Activated T-cell treated with anti-CD3 and anti-CD28 coated beads, Interleukin-2, amount 50 U/mL, for 48 hours (primary cell): ENCODE measurements around the gene RHBDF2.
"Not testable (repeated sequence)": the region's sequence is repeated elsewhere in the genome, so short reads cannot be mapped to it uniquely, and the experiment has no call there.

Experiments
- DNase-seq, 2 experiments: peaks; one replicate each; pipeline ENCODE4 v3.0.0-alpha.2; 2020

The RHBDF2 gene

GRCh38 chr17:76523084-76524037, 22.1 kb upstream of the RHBDF2 start:
- DNase-seq, result peak; percentile 86 to 92

DNA sequence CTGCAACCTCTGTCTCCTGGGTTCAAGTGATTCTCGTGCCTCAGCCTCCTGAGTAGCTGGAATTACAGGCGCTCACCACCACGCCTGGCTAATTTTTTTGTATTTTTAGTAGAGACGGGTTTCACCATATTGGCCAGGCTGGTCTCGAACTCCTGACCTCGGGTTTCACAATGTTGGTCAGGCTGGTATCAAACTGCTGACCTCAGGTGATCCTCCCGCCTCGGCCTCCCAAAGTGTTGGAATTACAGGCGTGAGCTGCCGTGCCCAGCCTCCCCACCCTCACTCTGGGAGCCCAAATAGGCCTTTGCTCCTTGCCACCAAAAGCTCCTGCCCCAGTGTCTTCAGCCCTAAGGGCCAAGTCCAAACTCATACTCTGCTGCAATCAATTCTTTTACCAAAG, 20.5 kb upstream of the RHBDF2 start:
- DNase-seq, result not testable (repeated sequence)

GRCh38 chr17:76521262-76521661, 20.0 kb upstream of the RHBDF2 start:
- no peak for DNase-seq

- DNase-seq, result no peak
These were observed 18.1 kb upstream of the RHBDF2 start for GRCh38 chr17:76519048-76519966.

DNA sequence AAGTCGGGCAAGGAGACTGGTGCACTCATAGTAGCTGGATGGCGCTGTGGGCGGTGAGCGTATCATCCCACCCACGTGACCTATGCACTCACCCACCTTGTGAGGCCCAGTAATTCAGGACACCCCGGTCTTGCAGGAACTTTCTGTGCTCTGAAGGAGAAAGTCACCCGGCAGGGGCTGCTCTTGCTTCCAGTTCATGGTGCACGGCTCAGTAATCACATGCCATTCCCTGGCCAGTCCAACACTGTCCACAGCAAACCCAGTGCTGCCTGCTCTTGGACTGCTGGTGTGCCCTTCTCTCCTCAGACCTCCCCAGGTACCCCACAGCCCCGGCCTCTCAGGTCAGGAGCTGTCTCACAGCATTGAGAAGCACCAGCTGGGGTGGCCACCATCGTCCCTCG, 16.4 kb upstream of the RHBDF2 start:
- DNase-seq, result no peak

- DNase-seq, result peak; percentile 87 to 89
These were observed 14.2 kb upstream of the RHBDF2 start for GRCh38 chr17:76515274-76515949.

GRCh38 chr17:76514355-76514754, 13.1 kb upstream of the RHBDF2 start:
- DNase-seq, result not testable (repeated sequence)

- DNase-seq, result no peak
These were observed 12.1 kb upstream of the RHBDF2 start for GRCh38 chr17:76513306-76513692.

- DNase-seq, result no peak
These were observed 11.4 kb upstream of the RHBDF2 start for GRCh38 chr17:76512366-76513305.

DNA sequence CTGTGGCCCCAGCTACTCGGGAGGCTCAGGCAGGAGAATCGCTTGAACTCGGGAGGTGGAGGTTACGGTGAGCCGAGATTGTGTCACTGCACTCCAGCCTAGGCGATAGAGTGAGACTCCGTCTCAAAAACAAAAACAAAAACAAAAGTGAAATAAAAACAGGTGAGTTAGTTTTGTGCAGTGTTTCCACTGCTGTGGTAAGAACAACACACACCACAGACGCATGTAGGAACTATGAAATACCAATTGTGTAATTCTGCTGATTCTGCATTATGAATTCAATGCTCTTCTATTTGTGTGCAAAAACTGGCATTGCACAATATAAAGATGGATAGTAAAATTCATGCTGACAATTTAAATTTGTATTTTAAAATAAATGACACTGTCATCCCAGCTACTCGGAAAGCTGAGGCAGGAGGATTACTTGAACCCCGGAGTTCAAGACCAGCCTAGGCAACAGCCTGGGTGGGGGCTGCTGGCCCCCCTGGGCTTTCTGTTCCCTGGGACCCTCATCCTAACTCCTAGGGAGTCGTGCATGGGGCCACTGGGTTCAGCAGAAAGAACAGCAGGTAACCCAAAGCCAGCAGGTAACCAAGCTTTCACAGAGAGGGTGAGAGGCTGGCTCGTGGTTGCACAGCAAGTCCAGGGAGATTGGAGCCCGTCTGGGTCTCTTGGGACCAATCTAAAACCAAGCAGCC, 10.6 kb upstream of the RHBDF2 start:
- DNase-seq, result no peak

GRCh38 chr17:76510831-76511244, 9.6 kb upstream of the RHBDF2 start:
- no peak for DNase-seq

- not testable (repeated sequence) for DNase-seq
These were observed 7.3 kb upstream of the RHBDF2 start for GRCh38 chr17:76508472-76509063.

DNA sequence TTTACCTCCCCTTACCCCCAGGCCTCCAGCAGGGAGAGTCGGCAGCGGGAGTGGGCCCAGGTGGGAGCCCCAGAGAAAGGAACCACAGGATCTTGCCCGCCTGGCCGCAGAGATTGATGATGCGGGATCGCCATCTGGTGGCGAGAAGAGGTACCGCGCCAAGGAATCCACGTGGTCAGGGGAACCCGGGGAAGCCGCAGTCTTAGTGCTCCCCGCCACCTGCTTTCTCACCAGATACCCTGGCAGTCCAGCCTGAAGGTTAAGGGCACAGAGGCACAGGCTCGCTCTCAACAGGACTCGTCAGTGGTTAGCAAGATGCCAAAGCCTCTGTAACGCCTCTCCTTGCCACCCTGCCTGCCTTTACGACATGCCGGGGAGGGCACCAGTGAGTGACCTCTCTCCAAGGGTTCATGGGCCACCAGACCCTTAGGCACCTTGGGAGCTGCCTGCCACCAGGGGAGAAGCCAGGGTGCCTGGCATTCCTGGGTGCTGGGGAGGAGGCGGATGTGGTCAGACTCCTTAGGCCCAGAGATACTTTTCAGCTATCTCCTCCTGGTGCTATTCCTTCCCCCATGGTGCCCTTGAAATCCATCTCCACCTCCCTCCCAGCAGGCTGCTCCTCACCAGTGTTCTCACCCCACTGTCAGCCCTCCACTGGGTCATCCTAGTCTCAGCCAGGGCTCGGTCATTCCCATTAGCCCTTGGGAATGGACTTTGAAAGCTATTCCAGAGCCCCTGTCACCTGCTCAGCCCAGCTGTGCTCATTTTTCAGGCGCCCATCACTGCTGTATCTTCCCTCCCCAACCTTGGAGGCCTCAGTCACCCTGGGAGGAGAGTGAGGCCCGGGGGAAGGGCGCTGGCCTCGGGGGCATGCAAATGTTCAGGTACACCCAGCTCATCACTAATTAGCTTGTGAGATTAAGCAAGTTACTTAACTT, 5.5 kb upstream of the RHBDF2 start:
- peak; percentile 96 for DNase-seq

GRCh38 chr17:76504117-76504516, 2.9 kb upstream of the RHBDF2 start:
- DNase-seq, result no peak

DNA sequence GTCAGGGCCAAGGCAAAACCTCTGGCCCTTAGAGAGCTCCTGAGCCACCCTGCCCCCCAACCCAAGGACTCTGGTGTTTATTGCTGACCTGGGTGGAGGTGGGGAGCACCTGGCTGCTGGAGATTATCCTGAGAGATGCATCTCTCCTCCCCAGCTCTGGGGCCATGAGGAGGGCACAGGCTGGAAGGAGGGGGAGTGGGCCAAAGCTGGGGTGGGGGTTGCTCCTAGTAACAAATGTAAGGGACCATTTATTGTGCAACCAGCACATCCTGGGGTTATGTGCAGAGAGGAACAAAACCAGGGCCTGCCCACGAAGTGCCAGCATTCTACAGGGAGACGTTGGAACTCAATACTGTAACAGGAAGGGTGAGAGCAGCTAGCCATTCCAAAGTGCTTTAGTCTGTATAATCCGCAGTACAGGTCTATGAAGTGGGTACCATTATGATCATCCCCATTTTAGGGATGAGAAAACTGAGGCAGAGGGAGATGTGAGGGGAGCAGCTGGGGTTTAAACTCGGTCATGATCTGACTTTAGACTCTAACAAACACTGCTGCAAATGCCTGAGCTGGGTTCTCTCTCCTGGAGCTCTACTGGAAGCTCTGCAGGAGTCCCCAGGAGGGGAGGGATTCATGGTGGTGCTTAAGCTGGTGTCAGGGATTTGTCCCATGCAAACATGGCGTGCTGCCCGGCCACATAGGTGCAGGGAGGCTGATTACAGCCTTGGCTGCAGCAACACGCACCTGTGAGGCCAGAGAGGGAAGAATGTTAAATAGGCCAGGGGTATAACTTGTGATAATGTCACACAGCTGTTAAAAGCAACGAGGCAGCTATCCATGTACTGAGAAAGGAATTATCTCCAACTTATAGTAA, 1.4 kb upstream of the RHBDF2 start:
- no peak for DNase-seq

- no peak for DNase-seq
These were observed 644 bp upstream of the RHBDF2 start for GRCh38 chr17:76501827-76502307.

- DNase-seq, result peak in 1 of 2 experiments; percentile 37
These were observed 541 bp downstream of the RHBDF2 start for GRCh38 chr17:76500747-76501017.

- DNase-seq, result no peak
These were observed 1.0 kb downstream of the RHBDF2 start for GRCh38 chr17:76500074-76500746.
